ENCODE data around the gene IRF4.
"Not testable (repeated sequence)": the region's sequence is repeated elsewhere in the genome, so short reads cannot be mapped to it uniquely, and the experiment has no call there.

IRF4 gene

GRCh38 chr6:412146-412886, 20.8 kb downstream of the IRF4 start:
- peaks cover 38% of the 10 kb centered on the region for H3K27me3 ChIP-seq (ENCODE audit: insufficient read depth, low read length)

DNA sequence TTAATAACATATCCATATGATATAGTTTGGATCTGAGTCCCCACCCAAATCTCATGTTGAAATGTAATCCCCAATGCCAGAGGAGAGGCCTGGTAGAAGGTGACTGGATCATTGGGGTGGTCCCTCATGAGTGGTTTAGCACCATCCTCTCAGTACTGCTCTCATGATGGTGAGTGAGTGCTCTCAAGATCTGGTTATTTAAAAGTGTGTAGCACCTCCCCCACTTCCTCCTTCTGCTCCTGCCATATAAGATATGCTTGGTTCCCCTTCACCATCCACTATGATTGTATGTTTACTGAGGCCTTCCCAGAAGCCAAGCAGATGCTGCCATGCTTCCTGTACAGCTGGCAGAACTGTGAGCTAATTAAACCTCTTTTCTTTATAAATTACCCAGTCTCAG, 22.9 kb downstream of the IRF4 start:
- no peaks in the 10 kb centered on the region for H3K36me3 ChIP-seq (ENCODE audit: insufficient read depth, low read length)
- no peaks in the 10 kb centered on the region for H3K4me1 ChIP-seq (ENCODE audit: control insufficient read depth, insufficient read depth, low read length, unreplicated experiment)
- no peaks in the 10 kb centered on the region for H3K79me2 ChIP-seq (ENCODE audit: control insufficient read depth, insufficient read depth, low read length, unreplicated experiment)
- H3K27me3 ChIP-seq (ENCODE audit: insufficient read depth, low read length): peaks cover 38% of the 10 kb centered on the region
- no peak overlapping the region for H3K4me3 ChIP-seq (ENCODE audit: low read depth, low read length)
- no peak overlapping the region for H2AFZ ChIP-seq (ENCODE audit: low read length, unreplicated experiment)
- no peak overlapping the region for H3K27ac ChIP-seq (ENCODE audit: low read depth, low read length)

More at GRCh38 chr6:412146-412886, 20.8 kb downstream of the IRF4 start:
- no peaks in the 10 kb centered on the region for H3K79me2 ChIP-seq (ENCODE audit: control insufficient read depth, insufficient read depth, low read length, unreplicated experiment)
- H3K4me1 ChIP-seq (ENCODE audit: control insufficient read depth, insufficient read depth, low read length, unreplicated experiment): no peaks in the 10 kb centered on the region
- H3K4me3 ChIP-seq (ENCODE audit: low read depth, low read length): no peak overlapping the region
- H2AFZ ChIP-seq (ENCODE audit: low read length, unreplicated experiment): no peak overlapping the region
- no peak overlapping the region for H3K27ac ChIP-seq (ENCODE audit: low read depth, low read length)
- no peaks in the 10 kb centered on the region for H3K36me3 ChIP-seq (ENCODE audit: insufficient read depth, low read length)

- Histone ChIP-seq H3K79me2 (ENCODE audit: control insufficient read depth, insufficient read depth, low read length, unreplicated experiment) (no peaks in the 10 kb centered on the region), H3K27ac (ENCODE audit: low read depth, low read length) (no peak overlapping the region), H3K4me3 (ENCODE audit: low read depth, low read length) (no peak overlapping the region), H3K27me3 (ENCODE audit: insufficient read depth, low read length) (peaks cover 38% of the 10 kb centered on the region), H3K36me3 (ENCODE audit: insufficient read depth, low read length) (no peaks in the 10 kb centered on the region), H3K4me1 (ENCODE audit: control insufficient read depth, insufficient read depth, low read length, unreplicated experiment) (no peaks in the 10 kb centered on the region), H2AFZ (ENCODE audit: low read length, unreplicated experiment) (no peak overlapping the region)
Measured at GRCh38 chr6:415087-415486, 23.5 kb downstream of the IRF4 start.

- H3K79me2 ChIP-seq (ENCODE audit: control insufficient read depth, insufficient read depth, low read length, unreplicated experiment): no peaks in the 10 kb centered on the region
- H2AFZ ChIP-seq (ENCODE audit: low read length, unreplicated experiment): no peak overlapping the region
- no peaks in the 10 kb centered on the region for H3K36me3 ChIP-seq (ENCODE audit: insufficient read depth, low read length)
- no peak overlapping the region for H3K27ac ChIP-seq (ENCODE audit: low read depth, low read length)
- no peak overlapping the region for H3K4me3 ChIP-seq (ENCODE audit: low read depth, low read length)
- H3K4me1 ChIP-seq (ENCODE audit: control insufficient read depth, insufficient read depth, low read length, unreplicated experiment): peaks cover 8% of the 10 kb centered on the region
- no peaks in the 10 kb centered on the region; the same call in 1 of the 2 replicates for H3K27me3 ChIP-seq (ENCODE audit: insufficient read depth, low read length)
Measured at GRCh38 chr6:421211-421610, 29.7 kb downstream of the IRF4 start.

- H3K36me3 ChIP-seq (ENCODE audit: insufficient read depth, low read length): no peaks in the 10 kb centered on the region
- peak overlapping the region; percentile 92 for H3K27ac ChIP-seq (ENCODE audit: low read depth, low read length)
- peak overlapping the region; percentile 64 for H2AFZ ChIP-seq (ENCODE audit: low read length, unreplicated experiment)
- H3K4me3 ChIP-seq (ENCODE audit: low read depth, low read length): no peak overlapping the region
- no peaks in the 10 kb centered on the region for H3K79me2 ChIP-seq (ENCODE audit: control insufficient read depth, insufficient read depth, low read length, unreplicated experiment)
- H3K27me3 ChIP-seq (ENCODE audit: insufficient read depth, low read length): no peaks in the 10 kb centered on the region
- peaks cover 8% of the 10 kb centered on the region for H3K4me1 ChIP-seq (ENCODE audit: control insufficient read depth, insufficient read depth, low read length, unreplicated experiment)
Measured at GRCh38 chr6:422433-423054, 31.0 kb downstream of the IRF4 start.

- H3K27me3 ChIP-seq (ENCODE audit: insufficient read depth, low read length): no peaks in the 10 kb centered on the region
- H3K36me3 ChIP-seq (ENCODE audit: insufficient read depth, low read length): no peaks in the 10 kb centered on the region
- no peak overlapping the region for H2AFZ ChIP-seq (ENCODE audit: low read length, unreplicated experiment)
- peak overlapping the region; percentile 92 for H3K27ac ChIP-seq (ENCODE audit: low read depth, low read length)
- no peak overlapping the region for H3K4me3 ChIP-seq (ENCODE audit: low read depth, low read length)
- H3K79me2 ChIP-seq (ENCODE audit: control insufficient read depth, insufficient read depth, low read length, unreplicated experiment): no peaks in the 10 kb centered on the region
- H3K4me1 ChIP-seq (ENCODE audit: control insufficient read depth, insufficient read depth, low read length, unreplicated experiment): peaks cover 8% of the 10 kb centered on the region
Measured at GRCh38 chr6:423055-423798, 31.7 kb downstream of the IRF4 start.

DNA sequence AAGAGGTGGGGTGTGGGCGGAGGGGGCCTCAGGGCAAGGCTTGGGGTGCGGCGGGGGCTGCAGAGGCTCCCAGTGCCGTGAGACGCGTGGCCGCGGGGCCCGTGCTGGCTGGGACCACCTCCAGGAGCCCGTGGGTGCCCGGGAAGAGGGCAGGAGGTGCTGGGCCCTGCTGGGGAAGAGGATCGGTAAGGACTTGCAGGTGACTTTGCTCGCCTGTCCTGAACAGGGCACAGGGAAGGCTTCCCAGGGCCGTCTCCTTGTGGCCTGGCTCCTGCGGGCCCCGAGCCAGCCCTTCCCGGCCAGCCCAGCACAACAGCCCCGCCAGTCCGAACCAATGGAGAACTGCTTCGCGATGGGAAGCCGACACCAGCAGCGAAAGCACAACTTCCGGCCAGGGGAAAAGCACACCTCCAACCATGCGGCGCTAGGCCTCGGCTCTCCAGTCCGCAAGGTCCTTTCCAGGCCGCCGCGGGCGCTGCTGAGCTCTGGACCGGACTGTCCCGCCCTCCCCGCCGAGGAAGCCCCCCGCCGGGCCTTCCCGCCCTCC, 32.3 kb downstream of the IRF4 start:
- no peaks in the 10 kb centered on the region for H3K36me3 ChIP-seq (ENCODE audit: insufficient read depth, low read length)
- H3K4me1 ChIP-seq (ENCODE audit: control insufficient read depth, insufficient read depth, low read length, unreplicated experiment): peaks cover 8% of the 10 kb centered on the region
- no peak overlapping the region for H3K4me3 ChIP-seq (ENCODE audit: low read depth, low read length)
- no peaks in the 10 kb centered on the region for H3K27me3 ChIP-seq (ENCODE audit: insufficient read depth, low read length)
- peak overlapping the region; percentile 92; the same call in 1 of the 2 replicates for H3K27ac ChIP-seq (ENCODE audit: low read depth, low read length)
- no peak overlapping the region for H2AFZ ChIP-seq (ENCODE audit: low read length, unreplicated experiment)
- no peaks in the 10 kb centered on the region for H3K79me2 ChIP-seq (ENCODE audit: control insufficient read depth, insufficient read depth, low read length, unreplicated experiment)

DNA sequence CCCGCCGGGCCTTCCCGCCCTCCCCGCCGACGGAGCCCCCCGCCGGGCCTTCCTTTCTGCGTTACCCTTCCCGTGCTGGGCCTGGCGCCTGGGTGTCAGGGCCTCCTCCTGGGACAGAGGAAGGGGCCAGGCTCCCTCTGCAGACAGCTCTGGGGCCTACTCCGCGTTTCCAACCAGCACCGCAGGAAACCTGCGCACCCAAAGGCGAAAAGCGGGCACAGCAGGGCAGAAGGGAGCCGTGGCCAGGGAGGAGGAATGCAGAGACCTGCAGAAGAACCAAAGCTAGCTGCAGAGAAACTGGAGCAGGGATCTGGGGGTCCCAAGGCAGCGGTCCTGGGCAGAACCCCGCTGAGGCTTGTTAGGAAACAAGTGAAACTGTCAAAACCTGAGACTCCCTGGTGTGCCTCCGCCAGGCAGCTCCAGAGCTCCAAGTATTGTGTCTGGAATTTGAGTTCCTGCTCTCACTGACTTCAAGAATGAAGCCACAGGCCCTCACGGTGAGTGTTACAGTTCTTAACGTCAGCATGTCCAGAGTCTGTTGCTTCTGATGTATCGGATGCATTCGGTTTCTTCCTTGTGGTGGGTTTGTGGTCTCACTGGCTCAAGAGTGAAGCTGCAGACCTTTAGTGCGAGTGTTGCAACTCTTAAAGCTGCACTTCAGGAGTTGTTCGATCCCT, 33.3 kb downstream of the IRF4 start:
- no peak overlapping the region for H2AFZ ChIP-seq (ENCODE audit: low read length, unreplicated experiment)
- H3K4me1 ChIP-seq (ENCODE audit: control insufficient read depth, insufficient read depth, low read length, unreplicated experiment): peaks cover 8% of the 10 kb centered on the region
- no peaks in the 10 kb centered on the region for H3K79me2 ChIP-seq (ENCODE audit: control insufficient read depth, insufficient read depth, low read length, unreplicated experiment)
- no peaks in the 10 kb centered on the region for H3K27me3 ChIP-seq (ENCODE audit: insufficient read depth, low read length)
- no peak overlapping the region for H3K4me3 ChIP-seq (ENCODE audit: low read depth, low read length)
- no peaks in the 10 kb centered on the region for H3K36me3 ChIP-seq (ENCODE audit: insufficient read depth, low read length)
- no peak overlapping the region for H3K27ac ChIP-seq (ENCODE audit: low read depth, low read length)

GRCh38 chr6:425418-425788, 33.9 kb downstream of the IRF4 start:
- not testable (repeated sequence) for H2AFZ ChIP-seq (ENCODE audit: low read length, unreplicated experiment); H3K36me3 ChIP-seq (ENCODE audit: insufficient read depth, low read length); H3K27me3 ChIP-seq (ENCODE audit: insufficient read depth, low read length); H3K4me3 ChIP-seq (ENCODE audit: low read depth, low read length); H3K79me2 ChIP-seq (ENCODE audit: control insufficient read depth, insufficient read depth, low read length, unreplicated experiment); H3K27ac ChIP-seq (ENCODE audit: low read depth, low read length); H3K4me1 ChIP-seq (ENCODE audit: control insufficient read depth, insufficient read depth, low read length, unreplicated experiment)

DNA sequence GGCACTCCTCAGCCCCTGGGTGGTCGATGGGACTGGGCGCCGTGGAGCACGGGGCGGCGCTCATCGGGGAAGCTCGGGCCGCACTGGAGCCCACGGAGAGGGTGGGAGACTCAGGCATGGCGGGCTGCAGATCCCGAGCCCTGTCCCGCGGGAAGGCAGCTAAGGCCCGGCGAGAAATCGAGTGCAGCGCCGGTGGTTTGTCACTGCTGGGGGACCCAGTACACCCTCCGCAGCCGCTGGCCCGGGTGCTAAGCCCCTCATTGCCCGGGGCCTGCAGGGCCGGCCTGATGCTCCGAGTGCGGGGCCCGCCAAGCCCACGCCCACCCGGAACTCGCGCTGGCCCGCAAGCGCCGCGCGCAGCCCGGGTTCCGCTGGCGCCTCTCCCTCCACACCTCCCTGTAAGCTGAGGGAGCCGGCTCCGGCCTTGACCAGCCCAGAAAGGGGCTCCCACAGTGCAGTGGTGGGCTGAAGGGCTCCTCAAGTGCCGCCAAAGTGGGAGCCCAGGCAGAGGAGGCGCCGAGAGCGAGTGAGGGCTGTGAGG, 34.7 kb downstream of the IRF4 start:
- not testable (repeated sequence) for H3K79me2 ChIP-seq (ENCODE audit: control insufficient read depth, insufficient read depth, low read length, unreplicated experiment); H3K4me1 ChIP-seq (ENCODE audit: control insufficient read depth, insufficient read depth, low read length, unreplicated experiment); H3K4me3 ChIP-seq (ENCODE audit: low read depth, low read length); H2AFZ ChIP-seq (ENCODE audit: low read length, unreplicated experiment); H3K27ac ChIP-seq (ENCODE audit: low read depth, low read length); H3K27me3 ChIP-seq (ENCODE audit: insufficient read depth, low read length); H3K36me3 ChIP-seq (ENCODE audit: insufficient read depth, low read length)

Measured in ACC112 (cell line).